ENCODE measurements around the gene GIGYF1.

GIGYF1 gene

GRCh38 chr7:100678291-100678984 is 15.6 kb downstream of the GIGYF1 start:
- Histone ChIP-seq H3K27me3 (ENCODE audit: control insufficient read depth, insufficient read depth, low read length, poor library complexity, severe bottlenecking) (no peaks in the 10 kb centered on the region), H3K27ac (ENCODE audit: insufficient read depth, low read depth, low read length, poor library complexity, severe bottlenecking) (no peak overlapping the region), H3K36me3 (ENCODE audit: control insufficient read depth, insufficient read depth, low read length) (peaks cover 32% of the 10 kb centered on the region), H3K4me1 (ENCODE audit: control insufficient read depth, insufficient read depth, low read length) (peaks cover 14% of the 10 kb centered on the region), H3K4me3 (ENCODE audit: insufficient read depth, low read depth, low read length) (no peak overlapping the region), H3K9me3 (ENCODE audit: control insufficient read depth, low read length) (no peaks in the 10 kb centered on the region)
- WGBS, 2 experiments: 94% methylated on average over 35 of the region's 35 CpGs

- Histone ChIP-seq H3K27me3 (ENCODE audit: control insufficient read depth, insufficient read depth, low read length, poor library complexity, severe bottlenecking) (peaks cover 5% of the 10 kb centered on the region), H3K9me3 (ENCODE audit: control insufficient read depth, low read length) (no peaks in the 10 kb centered on the region), H3K27ac (ENCODE audit: insufficient read depth, low read depth, low read length, poor library complexity, severe bottlenecking) (no peak overlapping the region), H3K36me3 (ENCODE audit: control insufficient read depth, insufficient read depth, low read length) (peaks cover 25% of the 10 kb centered on the region), H3K4me1 (ENCODE audit: control insufficient read depth, insufficient read depth, low read length) (peaks cover 14% of the 10 kb centered on the region), H3K4me3 (ENCODE audit: insufficient read depth, low read depth, low read length) (no peak overlapping the region)
- WGBS, 2 experiments: 95% methylated on average over 36 of the region's 36 CpGs
These were observed 16.5 kb downstream of the GIGYF1 start for GRCh38 chr7:100677308-100678267.

- WGBS, 2 experiments: 92% methylated on average over 23 of the region's 23 CpGs
- Histone ChIP-seq H3K9me3 (ENCODE audit: control insufficient read depth, low read length) (no peaks in the 10 kb centered on the region), H3K27ac (ENCODE audit: insufficient read depth, low read depth, low read length, poor library complexity, severe bottlenecking) (no peak overlapping the region), H3K36me3 (ENCODE audit: control insufficient read depth, insufficient read depth, low read length) (peaks cover 20% of the 10 kb centered on the region), H3K27me3 (ENCODE audit: control insufficient read depth, insufficient read depth, low read length, poor library complexity, severe bottlenecking) (peaks cover 14% of the 10 kb centered on the region), H3K4me1 (ENCODE audit: control insufficient read depth, insufficient read depth, low read length) (peaks cover 14% of the 10 kb centered on the region), H3K4me3 (ENCODE audit: insufficient read depth, low read depth, low read length) (peak overlapping the region; percentile 93)
These were observed 17.3 kb downstream of the GIGYF1 start for GRCh38 chr7:100676501-100677306.

GRCh38 chr7:100675581-100676350 is 18.3 kb downstream of the GIGYF1 start:
- peaks cover 14% of the 10 kb centered on the region for H3K4me1 ChIP-seq (ENCODE audit: control insufficient read depth, insufficient read depth, low read length)
- H3K9me3 ChIP-seq (ENCODE audit: control insufficient read depth, low read length): no peaks in the 10 kb centered on the region
- H3K27me3 ChIP-seq (ENCODE audit: control insufficient read depth, insufficient read depth, low read length, poor library complexity, severe bottlenecking): peaks cover 23% of the 10 kb centered on the region
- H3K27ac ChIP-seq (ENCODE audit: insufficient read depth, low read depth, low read length, poor library complexity, severe bottlenecking): no peak overlapping the region
- H3K4me3 ChIP-seq (ENCODE audit: insufficient read depth, low read depth, low read length): peak overlapping the region; percentile 93
- peaks cover 18% of the 10 kb centered on the region for H3K36me3 ChIP-seq (ENCODE audit: control insufficient read depth, insufficient read depth, low read length)
- WGBS, 2 experiments: 4 to 5% methylated on average over 56 to 59 of the region's 59 CpGs

DNA sequence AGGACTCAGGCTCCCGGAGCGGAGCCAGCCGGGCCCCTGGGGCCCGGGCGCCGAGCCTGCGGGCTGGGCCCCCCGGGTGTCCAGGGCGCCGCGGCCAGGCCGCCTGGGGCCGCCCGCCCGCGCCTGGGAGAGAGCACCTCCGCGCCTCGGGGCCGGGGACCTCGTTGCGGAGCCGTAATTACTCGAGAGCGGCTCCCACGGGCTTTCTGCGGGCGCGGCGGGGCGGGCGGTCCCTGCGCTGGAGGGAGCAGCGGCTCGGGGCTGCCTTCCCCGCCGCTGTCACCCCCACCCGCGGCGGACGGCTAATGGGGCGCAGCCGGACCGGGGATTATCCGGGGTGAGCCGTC is 19.0 kb downstream of the GIGYF1 start:
- Histone ChIP-seq H3K9me3 (ENCODE audit: control insufficient read depth, low read length) (no peaks in the 10 kb centered on the region), H3K4me1 (ENCODE audit: control insufficient read depth, insufficient read depth, low read length) (peaks cover 7% of the 10 kb centered on the region), H3K27me3 (ENCODE audit: control insufficient read depth, insufficient read depth, low read length, poor library complexity, severe bottlenecking) (peaks cover 28% of the 10 kb centered on the region), H3K27ac (ENCODE audit: insufficient read depth, low read depth, low read length, poor library complexity, severe bottlenecking) (no peak overlapping the region), H3K36me3 (ENCODE audit: control insufficient read depth, insufficient read depth, low read length) (peaks cover 17% of the 10 kb centered on the region), H3K4me3 (ENCODE audit: insufficient read depth, low read depth, low read length) (peak overlapping the region; percentile 93)
- 0% methylated on average over 46 of the region's 46 CpGs for WGBS, 2 experiments

DNA sequence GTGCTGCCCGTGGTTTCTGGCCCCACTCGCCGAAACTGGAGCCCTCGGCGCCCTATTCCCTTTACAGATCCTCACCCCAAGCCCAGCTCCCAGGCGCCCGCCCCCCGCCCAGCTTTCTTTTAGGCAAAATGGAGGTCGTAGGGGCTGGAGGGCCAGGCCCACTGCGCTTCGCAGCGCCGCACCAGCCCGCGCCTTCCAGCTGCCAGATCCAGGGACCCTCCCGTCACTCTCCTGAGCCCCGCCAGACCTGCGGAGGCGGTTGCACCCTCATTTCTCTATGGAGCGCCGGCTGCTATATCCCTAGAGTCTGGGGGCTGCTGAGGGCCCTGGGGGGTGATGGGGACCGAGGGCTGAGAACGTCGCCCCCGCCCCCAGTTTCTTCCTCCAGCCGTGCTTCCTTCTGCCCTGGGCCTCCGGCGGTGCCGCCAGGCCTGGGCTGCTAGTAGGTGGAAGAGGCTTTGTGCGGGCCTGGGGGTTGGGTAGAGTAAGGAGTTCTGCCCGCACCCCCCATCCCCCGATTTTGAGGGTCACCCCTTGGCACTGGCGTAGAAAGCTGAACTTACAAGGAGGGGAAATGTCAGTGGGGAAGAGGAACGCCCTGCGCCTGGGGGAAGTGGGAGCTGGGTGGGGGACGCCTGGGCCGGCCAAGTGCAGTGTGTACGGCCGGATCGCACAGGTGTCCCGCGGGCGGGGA is 19.5 kb downstream of the GIGYF1 start:
- Histone ChIP-seq H3K36me3 (ENCODE audit: control insufficient read depth, insufficient read depth, low read length) (peaks cover 17% of the 10 kb centered on the region), H3K4me1 (ENCODE audit: control insufficient read depth, insufficient read depth, low read length) (peaks cover 5% of the 10 kb centered on the region), H3K9me3 (ENCODE audit: control insufficient read depth, low read length) (no peaks in the 10 kb centered on the region), H3K27me3 (ENCODE audit: control insufficient read depth, insufficient read depth, low read length, poor library complexity, severe bottlenecking) (peaks cover 28% of the 10 kb centered on the region), H3K4me3 (ENCODE audit: insufficient read depth, low read depth, low read length) (peak overlapping the region; percentile 93), H3K27ac (ENCODE audit: insufficient read depth, low read depth, low read length, poor library complexity, severe bottlenecking) (no peak overlapping the region)
- WGBS, 2 experiments: 0 to 1% methylated on average over 43 of the region's 43 CpGs

GRCh38 chr7:100673942-100674410 is 20.1 kb downstream of the GIGYF1 start:
- H3K27ac ChIP-seq (ENCODE audit: insufficient read depth, low read depth, low read length, poor library complexity, severe bottlenecking): no peak overlapping the region
- WGBS, 2 experiments: 0% methylated on average over 33 to 34 of the region's 34 CpGs

GRCh38 chr7:100673302-100673941 is 20.6 kb downstream of the GIGYF1 start, which contains the start of gene GNB2:
GNB2 (plus strand) TSS chr7:100673740; CDS start chr7:100676266, 2,526 bp downstream.
- Histone ChIP-seq H3K27ac (ENCODE audit: insufficient read depth, low read depth, low read length, poor library complexity, severe bottlenecking) (peak within 1 kb of the TSS; percentile 98), H3K9me3 (ENCODE audit: control insufficient read depth, low read length) (no peaks in the 10 kb centered on the region), H3K4me3 (ENCODE audit: insufficient read depth, low read depth, low read length) (peak within 1 kb of the TSS; percentile 93), H3K4me1 (ENCODE audit: control insufficient read depth, insufficient read depth, low read length) (no peaks in the 10 kb centered on the region), H3K27me3 (ENCODE audit: control insufficient read depth, insufficient read depth, low read length, poor library complexity, severe bottlenecking) (peaks cover 28% of the 10 kb centered on the region), H3K36me3 (ENCODE audit: control insufficient read depth, insufficient read depth, low read length) (peaks cover 13% of the 10 kb centered on the region)
- 0% methylated on average over 65 of the region's 65 CpGs for WGBS, 2 experiments

More at GRCh38 chr7:100673942-100674410, 20.1 kb downstream of the GIGYF1 start:
- Histone ChIP-seq H3K9me3 (ENCODE audit: control insufficient read depth, low read length) (no peaks in the 10 kb centered on the region), H3K36me3 (ENCODE audit: control insufficient read depth, insufficient read depth, low read length) (peaks cover 15% of the 10 kb centered on the region), H3K4me1 (ENCODE audit: control insufficient read depth, insufficient read depth, low read length) (no peaks in the 10 kb centered on the region), H3K27me3 (ENCODE audit: control insufficient read depth, insufficient read depth, low read length, poor library complexity, severe bottlenecking) (peaks cover 28% of the 10 kb centered on the region), H3K4me3 (ENCODE audit: insufficient read depth, low read depth, low read length) (peak overlapping the region; percentile 93)
